GM23338 (cell line): ENCODE measurements around the gene BPIFB2.

ENCODE experiments used
- NANOG ChIP-seq: IDR thresholded peaks from 2 replicates; pipeline ENCODE4 v1.6.1; 2016; ENCODE audit warnings: antibody characterized with exemption, borderline replicate concordance
- REST ChIP-seq: IDR thresholded peaks from one replicate; pipeline ENCODE4 v1.6.1; 2018; ENCODE audit warnings: antibody characterized with exemption; ENCODE audit not compliant: unreplicated experiment
- TF ChIP-seq, protein P1 (sequence below), 2 experiments: fragments of 200-600 bp in 1 of 2; sonication (generic) in 1 of 2; conservative IDR thresholded peaks; 2 replicates each; pipeline versions ENCODE4 v1.5.1 to v1.6.1; 2016 to 2017; ENCODE audit warnings: antibody characterized with exemption in 2 of 2, low read depth in 2 of 2, mild to moderate bottlenecking in 2 of 2, moderate library complexity in 1 of 2

DNA sequence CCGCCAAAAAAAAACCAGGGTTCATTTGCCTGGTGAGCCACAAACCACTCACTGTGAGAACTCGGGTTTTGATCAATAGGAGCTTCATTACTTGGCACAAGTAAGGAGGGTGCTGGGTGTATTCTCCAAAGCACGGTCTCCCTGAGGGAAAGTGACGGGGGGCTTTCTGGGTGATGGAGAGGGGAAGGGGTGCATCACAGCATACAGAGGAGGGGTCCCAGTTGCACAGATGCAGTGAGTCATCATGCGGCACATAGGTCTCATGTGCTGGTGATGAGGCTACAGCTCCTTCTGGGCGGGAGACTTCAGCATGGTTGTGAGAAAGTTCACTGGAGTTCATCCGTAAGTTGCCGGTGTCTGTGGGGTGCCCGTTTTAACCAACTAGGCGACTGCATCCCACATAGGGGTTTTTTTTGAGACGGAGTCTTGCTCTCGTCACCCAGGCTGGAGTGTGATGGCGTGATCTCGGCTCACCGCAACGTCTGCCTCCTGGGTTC lies 39.5 kb upstream of the BPIFB2 start:
- no peak for TF ChIP-seq REST
- TF ChIP-seq, protein P1, sequence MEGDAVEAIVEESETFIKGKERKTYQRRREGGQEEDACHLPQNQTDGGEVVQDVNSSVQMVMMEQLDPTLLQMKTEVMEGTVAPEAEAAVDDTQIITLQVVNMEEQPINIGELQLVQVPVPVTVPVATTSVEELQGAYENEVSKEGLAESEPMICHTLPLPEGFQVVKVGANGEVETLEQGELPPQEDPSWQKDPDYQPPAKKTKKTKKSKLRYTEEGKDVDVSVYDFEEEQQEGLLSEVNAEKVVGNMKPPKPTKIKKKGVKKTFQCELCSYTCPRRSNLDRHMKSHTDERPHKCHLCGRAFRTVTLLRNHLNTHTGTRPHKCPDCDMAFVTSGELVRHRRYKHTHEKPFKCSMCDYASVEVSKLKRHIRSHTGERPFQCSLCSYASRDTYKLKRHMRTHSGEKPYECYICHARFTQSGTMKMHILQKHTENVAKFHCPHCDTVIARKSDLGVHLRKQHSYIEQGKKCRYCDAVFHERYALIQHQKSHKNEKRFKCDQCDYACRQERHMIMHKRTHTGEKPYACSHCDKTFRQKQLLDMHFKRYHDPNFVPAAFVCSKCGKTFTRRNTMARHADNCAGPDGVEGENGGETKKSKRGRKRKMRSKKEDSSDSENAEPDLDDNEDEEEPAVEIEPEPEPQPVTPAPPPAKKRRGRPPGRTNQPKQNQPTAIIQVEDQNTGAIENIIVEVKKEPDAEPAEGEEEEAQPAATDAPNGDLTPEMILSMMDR (conservative IDR thresholded peaks at IDR 0.05; ENCODE audit: low read depth in 2 of 2) = no peak
- no peak for TF ChIP-seq NANOG
